ENCODE data around the gene SRSF11. TPM values are rescaled to one million over a fixed set of nuclear protein-coding genes. Genes with fewer than 3 reads are reported as not detected.

SRSF11 gene
- polyA plus RNA-seq, 1 donor from 2014 or later: 514 TPM

- H3K4me2 ChIP-seq (ENCODE audit: low read length): no peak overlapping the region
- H2AFZ ChIP-seq (ENCODE audit: low read depth, low read length): no peak overlapping the region
- H3K4me3 ChIP-seq (ENCODE audit: low read length): no peak overlapping the region
- TF ChIP-seq EP300 (conservative IDR thresholded peaks at IDR 0.05; ENCODE audit: poor library complexity, severe bottlenecking): no peak
- no peak for TF ChIP-seq TAF1 (IDR thresholded peaks at IDR 0.05; ENCODE audit: low read depth)
- TF ChIP-seq REST (IDR thresholded peaks at IDR 0.05; ENCODE audit: borderline replicate concordance): no peak
- H4K20me1 ChIP-seq (ENCODE audit: insufficient read depth): no peaks in the 10 kb centered on the region
- H3K27me3 ChIP-seq (ENCODE audit: insufficient read depth, low read depth, low read length): no peaks in the 10 kb centered on the region
- H3K9ac ChIP-seq (ENCODE audit: low read length): no peak overlapping the region
- H3K36me3 ChIP-seq (ENCODE audit: insufficient read depth, low read length): peaks cover 21% of the 10 kb centered on the region
- H3K9me3 ChIP-seq (ENCODE audit: low read length): no peaks in the 10 kb centered on the region
- H3K27ac ChIP-seq (ENCODE audit: low read length): no peak overlapping the region
- no peaks in the 10 kb centered on the region for H3F3A ChIP-seq (ENCODE audit: insufficient read depth, low read length, poor library complexity, severe bottlenecking)
- H3K79me2 ChIP-seq (replicated peaks; ENCODE audit: insufficient read depth, low read length): no peaks in the 10 kb centered on the region
- H3K9me2 ChIP-seq (ENCODE audit: insufficient read depth, low read length): no peaks in the 10 kb centered on the region
These were observed 25.9 kb downstream of the SRSF11 start for GRCh38 chr1:70247122-70247521.

GRCh38 chr1:70247768-70248167, 26.6 kb downstream of the SRSF11 start:
- no peak overlapping the region for H3K27ac ChIP-seq (ENCODE audit: low read length)
- H2AFZ ChIP-seq (ENCODE audit: low read depth, low read length): no peak overlapping the region
- H3K9me2 ChIP-seq (ENCODE audit: insufficient read depth, low read length): no peaks in the 10 kb centered on the region
- TF ChIP-seq RAD21 (conservative IDR thresholded peaks at IDR 0.05) (no peak), SMC3 (conservative IDR thresholded peaks at IDR 0.05; ENCODE audit: poor library complexity) (no peak), EP300 (conservative IDR thresholded peaks at IDR 0.05; ENCODE audit: poor library complexity, severe bottlenecking) (no peak), POLR2AphosphoS5 (IDR thresholded peaks at IDR 0.05) (no peak), REST (IDR thresholded peaks at IDR 0.05; ENCODE audit: borderline replicate concordance) (no peak), MXI1 (conservative IDR thresholded peaks at IDR 0.05; ENCODE audit: poor library complexity, severe bottlenecking) (no peak), TAF1 (IDR thresholded peaks at IDR 0.05; ENCODE audit: low read depth) (no peak), CTCF (IDR thresholded peaks at IDR 0.05; ENCODE audit: poor library complexity, severe bottlenecking) (no peak), EZH2 (IDR thresholded peaks at IDR 0.05; ENCODE audit: borderline replicate concordance, insufficient read depth, low read length, poor library complexity, severe bottlenecking) (no peak)
- H3F3A ChIP-seq (ENCODE audit: insufficient read depth, low read length, poor library complexity, severe bottlenecking): no peaks in the 10 kb centered on the region
- H3K79me2 ChIP-seq (replicated peaks; ENCODE audit: insufficient read depth, low read length): no peaks in the 10 kb centered on the region
- H3K4me3 ChIP-seq (ENCODE audit: low read length): no peak overlapping the region
- H3K36me3 ChIP-seq (ENCODE audit: insufficient read depth, low read length): peaks cover 21% of the 10 kb centered on the region
- no peaks in the 10 kb centered on the region for H3K27me3 ChIP-seq (ENCODE audit: insufficient read depth, low read depth, low read length)
- no peaks in the 10 kb centered on the region for H3K9me3 ChIP-seq (ENCODE audit: low read length)
- no peaks in the 10 kb centered on the region for H4K20me1 ChIP-seq (ENCODE audit: insufficient read depth)
- H3K9ac ChIP-seq (ENCODE audit: low read length): no peak overlapping the region
- H3K4me2 ChIP-seq (ENCODE audit: low read length): no peak overlapping the region

All from neural cell (in vitro differentiated cells).